GM10266 (cell line): Measurements from ENCODE around the gene GPR157.

Source experiments
- DNase-seq: peaks from one replicate; pipeline ENCODE4 v3.0.0; 2012; ENCODE audit errors: extremely low spot score
- CTCF ChIP-seq: IDR thresholded peaks from 2 replicates; pipeline ENCODE4 v1.5.1; 2012; ENCODE audit warnings: mild to moderate bottlenecking, low read depth; ENCODE audit not compliant: control insufficient read depth, insufficient read depth; ENCODE audit errors: missing control alignments

GPR157 gene

DNA sequence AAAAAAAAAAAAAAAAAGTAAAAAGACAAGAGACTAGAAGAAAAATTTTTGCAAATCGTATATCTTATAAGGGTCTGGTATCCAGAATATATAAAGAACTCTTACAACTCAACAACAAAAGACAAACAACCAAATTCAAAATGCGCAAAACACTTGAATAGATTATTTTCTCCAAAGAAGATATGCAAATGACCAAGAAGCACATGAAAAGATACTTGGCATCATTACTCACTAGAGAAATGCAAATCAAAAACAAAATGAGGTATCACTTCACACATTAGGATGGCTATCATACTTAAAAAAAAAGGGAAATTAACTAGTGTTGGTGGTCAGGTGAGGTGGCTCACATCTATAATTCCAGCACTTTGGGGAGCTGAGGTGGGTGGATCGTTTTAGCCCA, 47.4 kb downstream of the GPR157 start:
- no peak for DNase-seq
- TF ChIP-seq CTCF = no peak

DNA sequence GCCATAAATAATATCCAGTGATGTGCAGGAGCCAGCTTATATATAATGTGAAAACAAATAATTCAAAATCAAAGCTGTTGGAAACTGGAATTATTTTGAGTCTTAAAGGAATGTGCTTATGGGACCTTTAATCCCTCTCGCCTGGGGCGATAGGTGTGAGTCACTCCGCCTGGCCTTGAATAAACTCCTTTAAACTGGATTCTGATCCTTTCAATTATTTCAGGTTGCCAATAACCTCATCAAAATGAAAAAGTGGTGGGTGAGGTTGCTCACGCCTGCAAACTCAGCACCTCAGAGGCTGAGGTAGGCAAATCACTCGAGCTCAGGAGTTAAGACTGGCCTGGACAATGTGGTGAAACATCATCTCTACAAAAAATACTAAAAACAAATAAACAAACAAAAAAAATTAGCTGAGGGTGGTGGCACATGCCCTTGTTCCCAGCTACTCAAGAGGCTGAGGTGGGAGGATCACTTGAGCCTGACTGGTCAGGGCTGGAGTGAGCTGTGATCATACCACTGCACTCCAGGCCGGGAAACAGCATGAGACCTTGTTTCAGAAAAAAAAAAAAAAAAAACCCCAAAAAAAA, 48.1 kb downstream of the GPR157 start:
- TF ChIP-seq CTCF = no peak

GRCh38 chr1:9079988-9080704, 48.8 kb downstream of the GPR157 start:
- no peak for TF ChIP-seq CTCF
- no peak for DNase-seq

More for the DNA sequence above, 48.1 kb downstream of the GPR157 start:
- DNase-seq = no peak

GRCh38 chr1:9078752-9079500, 50.0 kb downstream of the GPR157 start:
- DNase-seq = no peak

DNA sequence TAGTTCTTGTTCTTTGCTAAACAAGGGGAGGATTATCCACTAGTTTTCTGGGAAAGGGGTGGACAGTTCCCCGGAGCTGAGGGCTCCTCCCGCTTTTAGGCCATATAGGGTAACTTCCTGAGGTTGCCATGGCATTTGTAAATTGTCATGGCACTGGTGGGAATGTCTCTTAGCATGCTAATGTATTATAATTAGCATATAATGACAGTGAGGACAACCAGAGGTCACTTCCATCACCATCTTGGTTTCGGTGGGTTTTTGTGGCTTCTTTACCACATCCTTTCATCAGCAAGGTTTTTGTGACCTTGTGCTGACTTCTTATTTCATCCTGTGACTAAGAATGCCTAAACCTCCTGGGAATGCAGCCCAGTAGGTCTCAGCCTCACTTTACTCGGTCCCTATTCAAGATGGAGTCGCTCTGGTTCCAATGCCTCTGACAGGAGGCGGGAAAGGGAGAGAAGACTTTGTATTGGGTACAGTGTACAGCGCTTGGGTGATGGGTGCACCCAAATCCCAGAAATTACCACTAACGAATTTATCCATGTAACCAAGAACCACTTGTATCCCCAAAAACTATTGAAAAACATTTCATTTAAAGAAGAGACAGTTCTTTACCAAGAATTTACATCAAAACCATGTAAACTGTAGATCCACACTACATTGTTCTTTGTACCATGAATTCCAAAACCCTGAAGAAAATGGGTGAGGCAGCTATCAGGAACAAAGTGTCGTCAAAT, 50.7 kb downstream of the GPR157 start:
- TF ChIP-seq CTCF = no peak
- no peak for DNase-seq

More at GRCh38 chr1:9078752-9079500, 50.0 kb downstream of the GPR157 start:
- TF ChIP-seq CTCF = no peak

DNA sequence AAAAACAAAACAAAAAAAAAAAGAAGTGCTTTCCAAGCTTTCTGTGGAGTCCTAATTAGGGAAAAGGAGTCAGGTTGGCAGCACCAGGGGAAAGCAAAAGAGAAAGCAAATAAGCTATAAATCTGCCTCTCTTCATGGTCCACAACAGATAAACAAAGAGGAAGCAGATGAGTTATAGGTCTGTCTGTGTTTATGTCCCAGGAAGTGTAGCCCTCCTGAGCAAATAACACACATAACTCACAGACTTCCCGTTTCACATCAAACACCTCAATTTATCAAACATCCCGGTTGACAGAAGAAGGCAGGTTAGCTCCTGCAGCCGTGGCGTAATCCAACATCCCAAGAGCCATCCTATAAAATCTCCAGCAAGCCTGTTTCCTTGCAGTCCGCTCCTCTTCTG, 53.9 kb downstream of the GPR157 start:
- DNase-seq = no peak
- TF ChIP-seq CTCF = no peak

GRCh38 chr1:9073143-9073542, 55.8 kb downstream of the GPR157 start:
- TF ChIP-seq CTCF = no peak
- no peak for DNase-seq
